Stimulated activated CD4-positive, alpha-beta T cell treated with anti-CD3 and anti-CD28 coated beads, Interleukin-2, amount 100 ng/mL, for 4 hours (primary cell): ENCODE measurements around the gene CYBB.
"Not testable (repeated sequence)": the region's sequence is repeated elsewhere in the genome, so short reads cannot be mapped to it uniquely, and the experiment has no call there.

Experiments used
- DNase-seq: peaks from one replicate; pipeline ENCODE4 v3.0.0-alpha.2; 2020; ENCODE audit warnings: low read depth

Gene CYBB

DNA sequence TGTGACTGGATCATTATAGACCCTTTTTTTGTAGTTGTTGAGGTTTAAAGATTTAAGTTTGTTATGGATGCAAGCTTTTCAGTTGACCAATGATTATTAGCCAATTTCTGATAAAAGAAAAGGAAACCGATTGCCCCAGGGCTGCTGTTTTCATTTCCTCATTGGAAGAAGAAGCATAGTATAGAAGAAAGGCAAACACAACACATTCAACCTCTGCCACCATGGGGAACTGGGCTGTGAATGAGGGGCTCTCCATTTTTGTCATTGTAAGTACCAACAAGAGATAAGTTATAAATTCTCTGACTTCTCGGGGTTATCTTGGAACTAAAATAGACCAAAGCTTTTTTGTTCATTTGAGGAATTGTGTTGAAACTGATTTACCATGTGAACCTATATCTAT, at the start of gene CYBB:
Gene CYBB (plus strand): TSS at position 203 of the 400 bp plus-strand sequence. CDS start 19 bp downstream, at position 222.
- no peak for DNase-seq

DNA sequence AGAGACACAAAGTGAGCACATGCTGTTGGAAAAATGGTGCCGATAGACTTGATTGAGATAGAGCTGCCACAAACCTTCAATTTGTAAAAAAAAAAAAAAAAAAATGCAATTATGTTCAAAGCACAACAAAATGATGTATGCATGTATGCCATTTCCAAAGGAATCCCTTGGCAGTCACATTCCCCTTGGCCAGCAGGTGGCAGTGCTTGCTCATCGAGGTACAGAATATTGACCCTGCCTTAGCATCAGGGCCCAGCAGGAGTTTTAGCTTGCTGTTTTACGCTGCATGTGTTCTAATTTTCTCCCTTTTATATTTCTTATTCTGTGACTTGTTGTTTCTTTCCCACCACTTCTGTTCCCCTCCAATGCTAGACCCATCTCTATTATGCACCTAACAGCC, 34.5 kb upstream of the CYBB start:
- peak; percentile 66 for DNase-seq

DNA sequence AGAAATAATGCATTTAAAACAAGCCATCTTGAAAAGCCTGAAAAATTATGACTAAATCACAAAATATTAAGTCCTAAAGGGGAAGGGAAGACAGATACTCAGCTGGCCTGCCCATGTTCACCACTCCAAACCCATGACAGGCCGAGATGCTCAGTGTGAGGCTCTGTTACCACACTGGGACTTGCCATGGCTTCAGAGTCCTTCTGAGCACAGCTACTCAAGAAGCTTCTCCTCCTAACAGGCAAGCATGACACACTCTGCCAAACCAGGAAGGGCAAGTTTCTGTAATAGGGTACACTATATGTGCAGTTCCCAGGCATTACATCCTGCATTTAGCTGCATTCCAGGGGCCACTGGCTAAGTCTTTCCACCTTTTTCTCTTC, 34.0 kb upstream of the CYBB start:
- DNase-seq = no peak

DNA sequence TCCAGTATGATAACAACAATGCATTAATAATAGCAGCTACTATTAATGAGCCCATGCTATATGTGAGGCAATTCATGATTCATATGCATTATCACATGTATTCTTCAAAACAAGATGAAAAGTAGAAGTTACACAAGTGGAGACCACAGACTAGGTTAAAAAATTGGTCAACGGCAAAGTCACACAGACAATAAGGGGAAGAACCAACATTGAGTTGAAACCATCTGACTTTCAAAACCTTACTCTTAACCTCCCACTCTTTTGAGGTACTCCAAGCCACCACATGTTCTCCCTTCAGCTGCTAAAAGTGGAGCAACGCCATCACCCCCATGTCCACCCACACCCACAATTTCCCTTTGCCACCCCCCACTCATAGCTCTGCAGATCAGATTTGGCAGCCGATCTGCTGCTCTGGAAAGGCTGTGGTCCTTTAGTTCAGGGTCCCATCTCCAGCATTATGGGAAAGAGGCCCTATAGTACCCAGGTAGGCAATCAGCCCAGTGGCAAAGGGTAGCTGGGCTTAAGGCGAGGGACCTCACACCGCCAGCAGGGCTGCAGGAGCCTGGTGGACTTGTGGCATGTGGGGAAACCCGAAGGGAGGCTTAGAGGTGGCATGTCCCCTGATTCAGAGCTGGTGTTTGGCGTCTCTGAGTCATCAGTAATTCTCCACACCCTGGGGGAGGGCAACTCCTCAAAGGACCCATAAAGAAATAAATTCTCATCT, 33.5 kb upstream of the CYBB start:
- DNase-seq = no peak

DNA sequence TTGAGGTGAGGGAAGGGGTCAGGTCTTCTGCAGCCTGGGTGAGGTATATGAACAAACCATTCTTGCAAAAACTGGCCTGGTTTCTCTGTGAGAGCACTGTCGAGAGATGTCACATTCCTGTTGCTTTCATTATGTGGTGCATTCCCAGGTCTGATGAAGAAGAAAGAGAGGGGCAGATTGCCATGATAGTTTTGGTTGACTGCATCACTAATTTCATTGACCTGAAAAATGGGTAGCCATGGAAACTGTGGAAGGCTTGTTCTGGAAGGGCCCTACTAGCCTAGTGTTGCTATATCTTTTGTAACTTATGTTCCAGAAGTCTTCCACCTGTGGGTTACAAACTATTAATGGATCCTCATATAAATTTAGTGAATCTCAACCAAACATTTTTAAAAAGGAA, 32.9 kb upstream of the CYBB start:
- DNase-seq = no peak

DNA sequence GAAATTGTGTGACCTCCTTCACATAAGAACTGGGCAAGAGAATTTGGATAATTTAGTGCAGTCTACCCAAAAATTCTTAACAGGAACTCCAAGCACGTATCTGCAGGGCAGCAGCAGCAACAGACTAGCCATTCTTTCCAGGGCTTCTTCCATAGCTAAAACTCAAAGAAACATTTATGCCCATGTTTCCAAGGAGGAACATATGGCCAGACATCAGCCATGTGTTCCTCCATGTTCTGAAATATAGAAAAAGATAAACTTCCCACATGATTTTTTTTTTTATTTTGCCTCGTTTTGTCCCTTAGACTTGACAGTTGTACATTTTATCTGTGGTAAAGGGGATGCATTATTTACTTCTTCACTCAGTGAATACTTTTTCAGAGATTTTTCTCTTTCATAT, 27.6 kb upstream of the CYBB start:
- no peak for DNase-seq

DNA sequence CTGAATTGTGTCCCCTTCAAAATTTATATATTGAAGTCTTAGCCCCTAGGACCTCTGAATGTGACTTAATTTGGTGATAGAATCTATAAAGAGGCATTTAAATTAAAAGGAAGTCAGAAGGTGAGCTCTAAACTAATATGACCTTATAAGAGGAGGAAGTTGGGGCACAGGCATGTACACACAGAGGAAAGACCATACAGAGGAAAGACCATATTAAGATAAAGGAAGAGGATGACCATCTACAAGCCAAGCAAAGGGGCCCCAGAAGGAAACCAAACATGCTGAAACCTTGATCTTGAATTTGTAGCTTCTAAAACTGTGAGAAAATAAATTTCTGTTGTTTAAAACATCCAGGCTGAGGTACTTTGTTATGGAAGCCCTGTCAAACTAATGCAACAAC, 26.9 kb upstream of the CYBB start:
- no peak for DNase-seq

DNA sequence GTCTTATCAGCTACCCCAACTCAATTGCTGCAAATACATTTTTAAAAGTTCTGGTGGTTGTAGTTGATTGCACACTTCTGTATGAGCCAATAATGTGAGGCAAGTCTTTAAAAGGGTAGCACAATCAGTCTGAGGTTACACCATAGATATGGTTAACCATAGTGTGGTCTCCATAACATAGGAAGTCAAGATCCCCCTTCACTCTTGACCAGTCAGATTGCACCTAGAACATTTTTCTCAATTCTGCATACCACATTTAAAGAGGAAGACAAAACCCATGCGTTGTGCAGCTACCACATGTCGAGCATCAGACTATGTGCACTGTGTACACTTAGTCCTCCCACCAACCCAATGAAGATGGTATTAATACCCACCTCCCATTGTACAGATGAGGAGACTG, 26.5 kb upstream of the CYBB start:
- no peak for DNase-seq

DNA sequence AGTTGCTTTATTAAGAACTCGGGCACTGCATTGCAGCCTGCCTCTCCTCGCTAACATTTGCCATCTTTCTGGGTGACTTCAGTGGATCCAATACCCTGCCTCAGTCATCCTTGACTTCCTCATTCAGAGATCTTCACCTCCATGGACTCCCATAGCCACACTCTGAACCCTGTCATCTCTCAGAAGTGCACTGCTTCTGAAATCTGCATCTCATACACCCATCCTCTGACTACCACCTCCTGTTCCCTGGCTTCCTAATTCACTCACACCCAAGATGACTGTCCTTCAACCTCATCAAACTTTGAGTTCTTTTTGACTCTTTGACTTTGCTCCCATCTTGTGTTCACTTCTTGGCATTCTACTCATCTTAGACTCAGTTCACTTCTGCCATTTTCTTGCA, 25.3 kb upstream of the CYBB start:
- DNase-seq = no peak

DNA sequence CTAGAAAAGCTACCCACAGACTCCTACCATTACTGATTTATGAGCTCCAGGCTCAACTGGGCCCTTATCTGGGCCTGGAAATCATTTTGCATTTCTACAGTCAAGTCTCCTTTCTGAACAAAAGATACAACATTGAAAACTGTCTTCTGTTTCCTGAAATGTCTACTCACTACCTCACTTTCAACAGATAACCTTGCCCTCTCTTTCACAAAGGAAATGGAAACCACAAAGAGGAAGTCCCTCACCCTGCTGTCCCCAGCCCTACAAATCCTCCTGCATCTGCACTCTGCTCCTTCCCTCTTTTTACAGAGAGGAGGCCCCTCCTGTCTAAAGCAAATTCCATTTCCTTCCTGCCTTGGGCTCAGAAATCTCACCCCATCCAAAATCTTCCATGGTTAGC, 24.8 kb upstream of the CYBB start:
- no peak for DNase-seq

DNA sequence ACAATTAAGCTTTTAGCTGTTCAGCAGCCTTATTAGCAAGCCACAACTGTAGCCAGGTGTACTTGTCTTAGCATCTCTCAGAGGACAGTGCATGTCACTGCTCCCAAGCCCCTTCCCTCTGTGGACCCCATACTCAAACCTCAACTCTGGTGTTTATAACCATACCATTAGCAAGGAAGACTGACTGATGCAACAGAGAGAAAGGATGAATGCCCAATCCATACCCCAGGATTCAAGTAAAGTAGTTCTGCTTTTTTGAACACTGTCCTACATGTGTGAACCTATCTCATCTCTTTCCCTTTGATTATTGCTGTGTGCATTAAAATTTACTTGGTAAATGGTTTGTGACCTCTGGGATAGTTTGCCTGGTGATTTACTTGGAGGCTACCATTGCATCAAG, 22.8 kb upstream of the CYBB start:
- DNase-seq = no peak

DNA sequence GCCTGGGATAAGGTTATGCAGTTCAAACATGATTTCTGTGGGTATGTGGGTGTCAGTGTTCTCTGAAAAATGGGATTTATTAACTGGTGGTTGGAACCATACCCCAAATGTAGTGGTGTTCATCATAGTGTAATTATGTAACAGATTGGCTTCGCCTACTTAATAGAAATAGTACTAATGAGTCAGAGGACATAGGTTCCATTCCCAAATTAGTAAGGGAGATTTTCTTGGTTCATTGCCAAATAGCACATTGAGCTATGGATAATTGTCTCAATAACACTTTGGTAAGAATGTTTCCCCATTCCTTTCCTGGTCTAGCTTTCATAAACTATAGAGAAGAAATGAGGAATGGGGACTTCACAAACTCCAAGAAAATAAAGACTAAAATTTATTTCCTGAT, 20.5 kb upstream of the CYBB start:
- no peak for DNase-seq

DNA sequence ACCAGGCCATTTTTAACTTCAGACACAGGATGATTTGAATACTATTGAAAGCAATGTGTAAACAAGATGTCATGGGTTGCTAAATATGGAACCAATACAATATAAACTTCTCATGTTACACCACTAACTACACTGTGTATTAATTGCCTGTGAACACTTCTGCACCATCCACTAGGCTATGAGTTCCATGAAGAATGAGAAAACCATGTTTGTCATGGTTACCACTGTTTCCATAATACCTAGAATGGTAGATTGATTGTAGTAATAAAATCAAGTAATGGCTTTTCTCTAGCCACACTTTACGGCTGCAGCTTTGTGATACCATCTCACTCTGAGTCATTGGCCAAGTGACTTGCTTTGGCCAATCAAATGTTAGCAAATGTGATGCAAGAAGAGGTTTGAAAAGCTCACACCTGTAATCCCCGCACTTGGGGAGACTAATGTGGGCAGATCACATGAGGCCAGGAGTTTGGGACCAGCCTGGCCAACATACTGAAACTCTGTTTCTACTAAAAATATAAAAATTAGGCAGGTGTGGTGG, 19.9 kb upstream of the CYBB start:
- DNase-seq = no peak

DNA sequence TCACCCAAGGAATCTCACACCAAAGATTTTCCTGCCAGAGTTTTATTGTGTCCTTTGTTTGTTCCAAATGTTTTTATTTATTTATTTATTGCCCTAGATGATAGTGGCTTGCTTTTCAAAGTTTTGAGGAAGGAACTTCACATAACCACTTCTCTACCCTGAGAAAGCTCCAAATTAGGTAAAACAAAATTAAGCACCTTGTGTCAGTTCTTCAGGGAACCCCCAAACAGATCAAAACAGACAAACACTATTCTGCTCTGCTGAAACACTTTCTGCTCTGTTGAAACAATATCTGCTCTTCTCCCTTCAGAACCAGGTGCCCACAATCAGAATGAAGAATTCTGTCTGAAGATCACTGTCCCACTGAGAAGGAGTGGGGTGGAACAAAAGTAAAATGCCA, 16.5 kb upstream of the CYBB start:
- no peak for DNase-seq

DNA sequence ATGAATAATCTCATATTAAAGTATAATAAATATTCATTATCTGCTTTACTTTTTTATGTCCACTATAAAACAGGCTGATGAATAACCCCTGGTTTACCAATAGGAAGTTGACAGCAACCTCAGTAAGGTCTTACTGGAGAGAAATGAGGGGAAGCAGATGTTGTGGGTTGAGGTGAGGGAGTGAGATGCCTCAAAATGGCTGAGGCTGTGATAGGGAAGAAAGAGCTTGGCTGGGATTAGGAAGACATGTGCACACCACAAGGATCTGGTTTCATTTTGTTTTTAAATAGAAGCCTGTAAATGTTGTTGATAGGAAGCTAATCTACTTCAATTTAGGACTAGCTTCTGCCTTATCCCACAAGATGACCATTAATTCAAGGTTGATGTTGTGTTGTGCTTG, 14.4 kb upstream of the CYBB start:
- no peak for DNase-seq

DNA sequence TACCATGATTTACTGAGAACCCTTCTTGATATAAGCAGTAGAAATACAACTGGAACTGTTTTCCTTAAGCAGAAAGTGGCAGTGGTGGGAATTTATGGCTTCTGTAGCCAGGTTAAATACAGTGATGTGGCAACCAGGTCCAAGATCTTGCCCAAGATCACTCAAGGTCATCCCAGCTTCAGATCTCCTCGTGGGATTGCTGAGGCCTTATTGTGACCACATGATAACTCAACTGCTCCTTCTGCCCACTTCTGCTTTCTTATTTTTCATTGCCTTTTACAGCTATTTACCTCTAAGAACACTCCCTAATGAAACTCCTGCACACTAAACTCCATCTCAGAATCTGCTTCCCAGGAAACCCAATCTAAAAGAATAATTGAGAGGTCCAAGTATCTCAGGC, 12.4 kb upstream of the CYBB start:
- DNase-seq = no peak

DNA sequence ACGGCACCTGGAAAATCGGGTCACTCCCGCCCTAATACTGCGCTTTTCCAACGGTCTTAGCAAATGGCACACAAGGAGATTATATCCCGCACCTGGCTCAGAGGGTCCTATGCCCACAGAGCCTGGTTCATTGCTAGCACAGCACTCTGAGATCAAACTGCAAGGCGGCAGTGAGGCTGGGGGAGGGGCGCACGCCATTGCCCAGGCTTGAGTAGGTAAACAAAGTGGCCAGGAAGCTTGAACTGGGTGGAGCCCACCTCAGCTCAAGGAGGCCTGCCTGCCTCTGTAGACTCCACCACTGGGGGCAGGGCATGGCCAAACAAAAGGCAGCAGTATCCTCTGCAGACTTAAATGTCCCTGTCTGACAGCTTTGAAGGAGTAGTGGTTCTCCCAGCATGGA, 11.0 kb upstream of the CYBB start:
- DNase-seq = not testable (repeated sequence)

DNA sequence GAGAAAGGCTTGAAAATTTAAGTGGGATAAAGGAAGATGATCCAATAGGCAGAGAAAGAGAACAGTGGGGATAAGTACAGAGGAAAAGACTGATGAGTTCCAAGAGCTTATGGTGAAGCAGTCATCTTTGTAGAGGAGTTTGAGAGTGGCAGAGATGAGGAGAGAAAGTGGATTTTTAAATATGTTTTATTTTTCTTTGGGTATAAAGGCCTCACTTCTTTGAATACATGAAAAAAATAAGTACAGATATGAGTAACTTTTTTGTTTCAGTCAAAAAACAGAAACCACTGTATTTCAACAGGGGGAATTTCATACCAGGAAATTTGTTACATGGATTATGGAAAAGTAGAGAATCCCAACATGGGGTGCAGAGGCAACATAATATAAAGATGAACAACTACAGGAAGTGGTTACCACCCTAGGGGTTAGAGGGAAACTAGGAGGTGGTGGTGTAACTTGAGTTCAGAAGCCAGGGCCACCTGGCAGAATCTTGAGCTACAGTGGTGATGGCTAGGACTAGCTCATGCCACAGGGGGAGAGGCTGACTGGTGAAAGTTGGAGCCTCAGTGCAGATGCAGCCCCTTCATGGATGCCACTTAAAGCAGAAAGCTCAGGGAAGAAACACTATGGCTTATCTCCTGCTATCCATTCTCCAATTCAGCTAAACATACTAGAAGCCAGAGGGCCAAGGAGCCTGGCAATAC, 3.4 kb upstream of the CYBB start:
- DNase-seq = no peak

DNA sequence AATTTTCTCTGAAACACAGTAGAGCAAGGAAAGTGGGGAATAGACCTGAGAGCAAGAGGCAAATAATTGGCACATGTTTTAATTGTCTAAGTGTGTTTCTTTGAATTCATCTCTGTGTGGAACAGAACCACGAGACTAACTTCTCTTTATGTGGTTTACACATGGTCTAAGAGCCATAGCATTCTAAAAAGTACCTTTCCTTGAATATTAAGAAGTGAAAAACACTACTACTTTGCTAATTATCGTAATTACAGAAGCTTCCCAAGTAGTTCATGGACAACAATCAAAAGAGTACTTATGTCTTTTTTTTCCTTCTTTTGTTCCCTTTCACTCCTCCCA, 2.9 kb upstream of the CYBB start:
- DNase-seq = no peak

DNA sequence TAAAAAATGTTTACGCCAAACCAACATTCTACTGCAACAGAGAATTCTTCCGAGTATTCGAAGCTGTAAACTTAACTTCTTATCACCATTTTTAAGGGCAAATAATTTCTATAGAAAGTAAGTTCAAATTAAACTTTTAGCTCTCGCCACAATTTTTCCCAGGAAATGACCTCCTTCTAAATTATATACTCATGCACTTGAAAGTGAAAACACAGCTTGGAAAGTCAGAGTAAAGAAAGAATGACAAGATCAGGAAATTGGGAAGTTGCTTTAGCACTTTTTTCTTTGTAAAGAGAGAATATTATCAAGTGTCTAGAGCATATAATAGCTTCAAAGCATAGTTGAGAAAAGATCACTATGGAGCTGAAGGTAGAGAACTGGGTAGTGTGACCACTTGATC, 1.2 kb downstream of the CYBB start:
- no peak for DNase-seq

DNA sequence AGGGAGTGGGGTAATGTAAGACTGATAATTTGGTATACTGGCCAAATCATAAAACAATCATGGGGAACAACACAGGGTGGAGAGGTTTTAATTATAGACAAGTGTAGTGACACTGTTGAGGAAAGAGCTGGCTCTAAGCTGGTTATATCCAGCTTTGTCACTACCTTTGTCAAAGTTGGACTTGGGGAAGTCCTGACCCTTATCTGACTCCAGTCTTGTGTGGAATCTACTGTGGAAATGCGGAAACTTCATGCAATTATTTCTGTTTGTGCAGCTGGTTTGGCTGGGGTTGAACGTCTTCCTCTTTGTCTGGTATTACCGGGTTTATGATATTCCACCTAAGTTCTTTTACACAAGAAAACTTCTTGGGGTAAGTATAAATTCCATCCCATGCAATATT, 2.0 kb downstream of the CYBB start:
- DNase-seq = no peak

DNA sequence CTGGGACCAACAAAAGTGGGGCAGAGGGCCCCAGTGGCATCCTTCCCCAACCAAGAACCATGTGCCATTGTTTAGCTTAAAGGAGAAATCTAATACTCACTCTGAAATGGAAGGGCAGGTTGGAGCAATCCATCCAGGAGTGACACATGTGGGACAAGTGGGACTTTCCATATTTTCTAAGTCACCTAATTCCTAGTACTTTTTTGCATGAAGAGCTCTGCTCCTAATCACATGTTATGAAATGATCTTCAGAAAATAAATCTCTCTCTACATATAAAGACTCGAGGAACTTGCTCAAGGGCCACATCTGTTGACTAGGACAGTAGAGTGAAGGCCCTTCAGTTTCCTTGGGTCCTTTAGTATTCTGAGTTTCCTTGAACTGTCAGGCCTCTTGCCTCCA, 2.5 kb downstream of the CYBB start:
- DNase-seq = no peak

DNA sequence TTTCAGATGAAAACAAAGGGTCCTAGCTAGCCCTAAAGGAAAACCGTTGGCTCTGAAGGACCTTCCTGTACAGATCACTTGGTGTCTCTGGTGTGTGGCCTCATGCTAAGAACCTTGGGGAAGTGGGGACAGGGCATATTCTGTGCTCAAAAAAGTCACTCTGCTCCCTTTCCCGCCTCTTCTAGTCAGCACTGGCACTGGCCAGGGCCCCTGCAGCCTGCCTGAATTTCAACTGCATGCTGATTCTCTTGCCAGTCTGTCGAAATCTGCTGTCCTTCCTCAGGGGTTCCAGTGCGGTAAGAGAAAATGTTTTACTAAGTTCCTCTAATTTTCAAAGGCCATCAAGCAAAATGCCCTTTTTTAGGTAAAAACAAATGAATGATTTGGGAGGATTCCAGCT, 3.4 kb downstream of the CYBB start:
- DNase-seq = no peak

DNA sequence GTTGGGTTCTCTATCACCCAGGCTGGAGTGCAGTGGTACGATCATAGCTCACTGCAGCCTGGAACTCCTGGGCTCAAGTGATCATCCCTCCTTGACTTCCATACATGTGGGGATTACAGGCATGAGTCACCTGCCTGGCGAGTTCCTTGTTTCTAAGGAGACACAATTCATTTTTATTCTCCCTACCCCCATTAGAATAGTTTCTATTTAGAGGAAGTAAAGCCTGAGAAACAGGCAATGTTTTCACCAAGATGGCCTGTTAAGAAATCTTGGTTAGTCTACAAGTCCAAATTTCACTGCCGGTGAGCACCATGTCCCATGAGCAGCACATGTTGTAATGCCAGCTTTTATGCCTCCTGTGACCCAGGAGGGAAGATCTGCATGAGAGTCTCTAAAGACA, 5.7 kb downstream of the CYBB start:
- no peak for DNase-seq
